GM23248 (cell line): ENCODE results near the gene NLRC5. TPM values are rescaled to one million over a fixed set of nuclear protein-coding genes. Genes with fewer than 3 reads are reported as not detected.

Experiments used
- DNase-seq: peaks from one replicate; pipeline ENCODE4 v3.0.0-alpha.2; 2015
- H2AFZ ChIP-seq: fragments of 200-600 bp; sonication (generic); 2 replicates; pipeline ENCODE4 v1.6.1; 2016; ENCODE audit warnings: antibody characterized with exemption
- H3F3A ChIP-seq: fragments of 200-600 bp; sonication (generic); 2 replicates; pipeline ENCODE4 v1.6.1; 2016; ENCODE audit warnings: mild to moderate bottlenecking, antibody characterized with exemption, mixed run types; ENCODE audit not compliant: insufficient read depth
- H3K27ac ChIP-seq: fragments of 200-600 bp; sonication (generic); 2 replicates; pipeline ENCODE4 v1.5.1; 2016; ENCODE audit warnings: mild to moderate bottlenecking
- H3K27me3 ChIP-seq: fragments of 200-600 bp; sonication (generic); replicated peaks from 2 replicates; pipeline ENCODE4 v1.6.1; 2016; ENCODE audit warnings: mild to moderate bottlenecking; ENCODE audit not compliant: insufficient read depth
- H3K36me3 ChIP-seq: fragments of 200-600 bp; sonication (generic); 2 replicates; pipeline ENCODE4 v1.6.1; 2016; ENCODE audit warnings: low read depth, mild to moderate bottlenecking
- H3K4me1 ChIP-seq: fragments of 200-600 bp; sonication (generic); 2 replicates; pipeline ENCODE4 v1.6.1; 2016; ENCODE audit warnings: mild to moderate bottlenecking; ENCODE audit not compliant: insufficient read depth
- H3K4me2 ChIP-seq: fragments of 200-600 bp; sonication (generic); one replicate; pipeline ENCODE4 v1.6.1; 2016; ENCODE audit warnings: mild to moderate bottlenecking; ENCODE audit not compliant: unreplicated experiment
- H3K4me3 ChIP-seq: fragments of 200-600 bp; sonication (generic); 2 replicates; pipeline ENCODE4 v1.5.1; 2016; ENCODE audit warnings: mild to moderate bottlenecking
- H3K79me2 ChIP-seq: fragments of 200-600 bp; sonication (generic); 2 replicates; pipeline ENCODE4 v1.6.1; 2016; ENCODE audit warnings: mild to moderate bottlenecking; ENCODE audit not compliant: insufficient read depth
- H3K9ac ChIP-seq: fragments of 200-600 bp; sonication (generic); 2 replicates; pipeline ENCODE4 v1.6.1; 2016; ENCODE audit warnings: mild to moderate bottlenecking
- H3K9me2 ChIP-seq: fragments of 200-600 bp; sonication (generic); 2 replicates; pipeline ENCODE4 v1.6.1; 2016; ENCODE audit warnings: mixed run types, mild to moderate bottlenecking, moderate library complexity; ENCODE audit not compliant: insufficient read depth
- H3K9me3 ChIP-seq: fragments of 200-600 bp; sonication (generic); one replicate; pipeline ENCODE4 v1.6.1; 2017; ENCODE audit warnings: low read depth
- H4K20me1 ChIP-seq: fragments of 200-600 bp; sonication (generic); 2 replicates; pipeline ENCODE4 v1.6.0; 2016; ENCODE audit not compliant: insufficient read depth
- EZH2 ChIP-seq: fragments of 200-600 bp; sonication (generic); IDR thresholded peaks from 2 replicates; pipeline ENCODE4 v1.6.1; 2018; ENCODE audit warnings: antibody characterized with exemption, mild to moderate bottlenecking; ENCODE audit not compliant: insufficient read depth, poor library complexity, severe bottlenecking
- EZH2phosphoT487 ChIP-seq: fragments of 200-600 bp; sonication (generic); IDR thresholded peaks from 2 replicates; pipeline ENCODE4 v1.6.1; 2018; ENCODE audit warnings: antibody characterized with exemption, moderate library complexity, mild to moderate bottlenecking, low read depth; ENCODE audit not compliant: insufficient read depth
- WGBS, 2 experiments: methylation state at CpG; one replicate each; pipeline ENCODE4 v1.1.6; 2015 to 2017; ENCODE audit warnings: low lambda C conversion rate in 2 of 2, low coverage in 1 of 2; ENCODE audit errors: missing lambda C conversion rate in 2 of 2; 5-methylcytosine and 5-hydroxymethylcytosine counted together
- in situ Hi-C: fragments of 300-500 bp; cut with MboI; formaldehyde crosslinking; loops from 2 replicates; pipeline ENCODE4 v1.15.0; 2020
- polyA plus RNA-seq: library from polyadenylated mRNA; unstranded; fragments of >200 nt; fragmentation: Nextera tagmentation; extraction: Ambion mirVana; gene quantifications from 2 replicates; pipeline ENCODE4 v1.2.1, GENCODE V29; 2016
- total RNA-seq: library from RNA; depleted of rRNA; stranded (reverse); fragments of >200 nt; shearing (Covaris generic); gene quantifications from 2 replicates; pipeline ENCODE4 v1.2.3, GENCODE V29; 2014

Gene NLRC5
- total and polyA plus RNA-seq, 2 experiments from 2014 or later = 10.6 to 17.1 TPM

- in situ Hi-C loops = loop anchor here (10.0 kb wide), 1 partner anchor 172 kb away; the partner anchor contains the start of gene SLC12A3
- H3K36me3 ChIP-seq = peaks cover 4% of the 10 kb centered on the region; the same call in 1 of the 2 replicates
- H4K20me1 ChIP-seq = no peaks in the 10 kb centered on the region
- no peaks in the 10 kb centered on the region for H3K79me2 ChIP-seq
- no peak for DNase-seq
- H3K4me3 ChIP-seq = no peak overlapping the region
- TF ChIP-seq EZH2 = no peak
- no peak for TF ChIP-seq EZH2phosphoT487
- no peaks in the 10 kb centered on the region for H3K9me3 ChIP-seq
- 96 to 100% methylated on average over 4 of the region's 4 CpGs for WGBS, 2 experiments
- H3K4me1 ChIP-seq = peaks cover 25% of the 10 kb centered on the region
- H3K9ac ChIP-seq = no peak overlapping the region
- H2AFZ ChIP-seq = no peak overlapping the region
- H3F3A ChIP-seq = peaks cover 13% of the 10 kb centered on the region
- no peaks in the 10 kb centered on the region for H3K9me2 ChIP-seq
- H3K27me3 ChIP-seq = no peaks in the 10 kb centered on the region
- H3K4me2 ChIP-seq = no peak overlapping the region
- H3K27ac ChIP-seq = no peak overlapping the region
Observed at GRCh38 chr16:57036315-57036714, 47.0 kb downstream of the NLRC5 start.

GRCh38 chr16:57036945-57037344 lies 47.6 kb downstream of the NLRC5 start:
- peaks cover 7% of the 10 kb centered on the region; the same call in 1 of the 2 replicates for H3K36me3 ChIP-seq
- H3K79me2 ChIP-seq = no peaks in the 10 kb centered on the region
- H3F3A ChIP-seq = peaks cover 13% of the 10 kb centered on the region
- 28 to 40% methylated on average over 4 to 7 of the region's 7 CpGs for WGBS, 2 experiments
- TF ChIP-seq EZH2 = no peak
- no peak for TF ChIP-seq EZH2phosphoT487
- in situ Hi-C loops = loop anchor here (10.0 kb wide), 1 partner anchor 172 kb away; the partner anchor contains the start of gene SLC12A3
- H3K27me3 ChIP-seq = no peaks in the 10 kb centered on the region
- no peak overlapping the region for H3K27ac ChIP-seq
- H4K20me1 ChIP-seq = no peaks in the 10 kb centered on the region
- no peak for DNase-seq
- no peaks in the 10 kb centered on the region for H3K9me2 ChIP-seq
- H3K4me1 ChIP-seq = peaks cover 25% of the 10 kb centered on the region
- no peak overlapping the region for H3K9ac ChIP-seq
- no peak overlapping the region for H3K4me2 ChIP-seq
- H3K9me3 ChIP-seq = no peaks in the 10 kb centered on the region
- H2AFZ ChIP-seq = no peak overlapping the region
- H3K4me3 ChIP-seq = no peak overlapping the region

- WGBS, 2 experiments = 85 to 90% methylated on average over 2 of the region's 2 CpGs
- peak overlapping the region; percentile 41 for H3K27ac ChIP-seq
- peaks cover 13% of the 10 kb centered on the region for H3F3A ChIP-seq
- DNase-seq = peak; percentile 66
- no peak overlapping the region for H2AFZ ChIP-seq
- H3K79me2 ChIP-seq = no peaks in the 10 kb centered on the region
- no peak overlapping the region for H3K9ac ChIP-seq
- in situ Hi-C loops = loop anchor here (10.0 kb wide), 1 partner anchor 173 kb away; the partner anchor contains the start of gene SLC12A3
- H3K9me3 ChIP-seq = no peaks in the 10 kb centered on the region
- TF ChIP-seq EZH2phosphoT487 (no peak), EZH2 (no peak)
- H3K4me1 ChIP-seq = peaks cover 25% of the 10 kb centered on the region
- H4K20me1 ChIP-seq = no peaks in the 10 kb centered on the region
- no peaks in the 10 kb centered on the region for H3K27me3 ChIP-seq
- H3K4me3 ChIP-seq = no peak overlapping the region
- H3K9me2 ChIP-seq = no peaks in the 10 kb centered on the region
- H3K36me3 ChIP-seq = peaks cover 7% of the 10 kb centered on the region; the same call in 1 of the 2 replicates
- H3K4me2 ChIP-seq = no peak overlapping the region
Observed at GRCh38 chr16:57038166-57038565, 48.8 kb downstream of the NLRC5 start.

- Histone ChIP-seq H4K20me1 (no peaks in the 10 kb centered on the region), H3K9ac (0 out of 2 replicates have a peak overlapping the region, but pooled peaks have one; percentile 12), H3K27me3 (no peaks in the 10 kb centered on the region), H3K9me3 (no peaks in the 10 kb centered on the region), H3K4me1 (peaks cover 25% of the 10 kb centered on the region), H3K9me2 (no peaks in the 10 kb centered on the region), H2AFZ (no peak overlapping the region), H3K36me3 (peaks cover 7% of the 10 kb centered on the region; the same call in 1 of the 2 replicates), H3F3A (peaks cover 13% of the 10 kb centered on the region), H3K4me3 (no peak overlapping the region), H3K79me2 (no peaks in the 10 kb centered on the region), H3K4me2 (no peak overlapping the region), H3K27ac (peak overlapping the region; percentile 41)
- peak; percentile 58 for DNase-seq
- in situ Hi-C loops = loop anchor here (10.0 kb wide), 1 partner anchor 174 kb away; the partner anchor contains the start of gene SLC12A3
- TF ChIP-seq EZH2phosphoT487 (no peak), EZH2 (no peak)
- WGBS, 2 experiments = 79 to 86% methylated on average over 5 of the region's 5 CpGs
Observed at GRCh38 chr16:57039148-57039812, 49.9 kb downstream of the NLRC5 start.
